SK-N-SH treated with all-trans-retinoic acid at 6 μM for 48 hours (cell line): ENCODE measurements around the gene SHISA8.

Experiments
- ISL1 ChIP-seq: fragments of 250-450 bp; sonication (Bioruptor Pico); IDR thresholded peaks from 2 replicates; pipeline ENCODE4 v2.1.2; 2022; ENCODE audit warnings: mild to moderate bottlenecking, moderate library complexity
- PATZ1 ChIP-seq: fragments of 250-450 bp; sonication (Bioruptor Pico); IDR thresholded peaks from 2 replicates; pipeline ENCODE4 v1.8.0; 2020; ENCODE audit warnings: mild to moderate bottlenecking, moderate library complexity, borderline replicate concordance
- PPARA ChIP-seq: fragments of 250-450 bp; sonication (Bioruptor Pico); IDR thresholded peaks from 2 replicates; pipeline ENCODE4 v1.5.0; 2020; ENCODE audit warnings: mild to moderate bottlenecking, borderline replicate concordance
- RARB ChIP-seq: fragments of 250-450 bp; sonication (Bioruptor Pico); IDR thresholded peaks from 2 replicates; pipeline ENCODE4 v1.8.0; 2021; ENCODE audit warnings: mild to moderate bottlenecking, moderate library complexity
- TCF4 ChIP-seq: fragments of 250-450 bp; sonication (Bioruptor Pico); IDR thresholded peaks from 2 replicates; pipeline ENCODE4 v1.8.0; 2021; ENCODE audit warnings: mild to moderate bottlenecking, moderate library complexity, borderline replicate concordance
- ZFP3 ChIP-seq: fragments of 250-450 bp; sonication (Bioruptor Pico); IDR thresholded peaks from 2 replicates; pipeline ENCODE4 v1.5.0; 2020; ENCODE audit warnings: mild to moderate bottlenecking, moderate library complexity
- ZFP30 ChIP-seq: fragments of 450-650 bp; formaldehyde crosslinking; IDR thresholded peaks from 2 replicates; pipeline ENCODE4 v1.5.0; 2022; ENCODE audit warnings: mild to moderate bottlenecking, moderate library complexity
- ZNF70 ChIP-seq: fragments of 450-650 bp; formaldehyde crosslinking; IDR thresholded peaks from 2 replicates; pipeline ENCODE4 v1.5.0; 2020; ENCODE audit warnings: mild to moderate bottlenecking, moderate library complexity
- ZNF8 ChIP-seq: fragments of 450-650 bp; formaldehyde crosslinking; IDR thresholded peaks from 2 replicates; pipeline ENCODE4 v1.5.0; 2020; ENCODE audit warnings: mild to moderate bottlenecking, moderate library complexity

- no peak for TF ChIP-seq ZFP30 (CRISPR knock-in tag)
- no peak for TF ChIP-seq PATZ1 (CRISPR knock-in tag)
- TF ChIP-seq PPARA (CRISPR knock-in tag) = no peak
- no peak for TF ChIP-seq ZFP3 (CRISPR knock-in tag)
- no peak for TF ChIP-seq ZNF70 (CRISPR knock-in tag)
- no peak for TF ChIP-seq ZNF8 (CRISPR knock-in tag)
- no peak for TF ChIP-seq ISL1 (CRISPR knock-in tag)
- no peak for TF ChIP-seq TCF4 (CRISPR knock-in tag)
- TF ChIP-seq RARB (CRISPR knock-in tag) = no peak
Measured at GRCh38 chr22:41935015-41935351, 20.1 kb upstream of the SHISA8 start.
